ACHN (cell line): Measurements from ENCODE around the gene KIF26A.
"Not testable (repeated sequence)": the region's sequence is repeated elsewhere in the genome, so short reads cannot be mapped to it uniquely, and the experiment has no call there.

Experiments used
- DNase-seq: peaks from one replicate; pipeline ENCODE4 v3.0.0-alpha.2; 2015
- in situ Hi-C: cut with HindIII; loops from 2 replicates; pipeline ENCODE4 v1.10.0; 2017; ENCODE audit warnings: low sequenced_read_pairs, low pct_ligation_motif_present, low pct_unique_long_range_greater_than_20kb

Gene KIF26A

GRCh38 chr14:104221636-104222369 is 83.4 kb downstream of the KIF26A start:
- in situ Hi-C loops = no loop called here
- DNase-seq = no peak

- in situ Hi-C loops = no loop called here
- DNase-seq = no peak
Measured at GRCh38 chr14:104222396-104223036, 84.1 kb downstream of the KIF26A start.

GRCh38 chr14:104223101-104224041 is 85.0 kb downstream of the KIF26A start:
- in situ Hi-C loops = no loop called here
- no peak for DNase-seq

GRCh38 chr14:104224131-104224505 is 85.7 kb downstream of the KIF26A start:
- DNase-seq = no peak
- in situ Hi-C loops = no loop called here

GRCh38 chr14:104224506-104225277 is 86.3 kb downstream of the KIF26A start:
- in situ Hi-C loops = no loop called here
- no peak for DNase-seq

GRCh38 chr14:104225278-104226190 is 87.1 kb downstream of the KIF26A start:
- in situ Hi-C loops, DNase-seq: not testable (repeated sequence)

GRCh38 chr14:104226421-104227383 is 88.3 kb downstream of the KIF26A start:
- in situ Hi-C loops = no loop called here
- DNase-seq = no peak

GRCh38 chr14:104227806-104228205 is 89.4 kb downstream of the KIF26A start:
- no peak for DNase-seq
- in situ Hi-C loops = no loop called here

- in situ Hi-C loops = no loop called here
- no peak for DNase-seq
Measured at GRCh38 chr14:104228221-104228620, 89.8 kb downstream of the KIF26A start.

GRCh38 chr14:104228716-104229533 is 90.5 kb downstream of the KIF26A start:
- in situ Hi-C loops = no loop called here
- no peak for DNase-seq

GRCh38 chr14:104229534-104230055 is 91.2 kb downstream of the KIF26A start:
- in situ Hi-C loops = no loop called here
- DNase-seq = no peak

GRCh38 chr14:104230119-104230815 is 91.9 kb downstream of the KIF26A start:
- DNase-seq = no peak
- in situ Hi-C loops = no loop called here
